Fibroblast of lung (primary cell): ENCODE results near the gene BICRA. TPM values are rescaled to one million over a fixed set of nuclear protein-coding genes. Genes with fewer than 3 reads are reported as not detected.

Source experiments
- DNase-seq, 2 donors: peaks; one replicate each; pipeline versions ENCODE4 v3.0.0 to v3.0.0-alpha.2; 2010; ENCODE audit warnings: low read depth in 2 of 2
- H2AFZ ChIP-seq: 2 replicates; pipeline ENCODE4 v1.5.1; 2012; ENCODE audit warnings: low read length, control low read depth, inconsistent platforms
- H3K27ac ChIP-seq: 2 replicates; pipeline ENCODE4 v1.5.1; 2011; ENCODE audit warnings: low read length, control low read depth; ENCODE audit not compliant: insufficient read depth
- H3K27me3 ChIP-seq: 2 replicates; pipeline ENCODE4 v1.5.1; 2011; ENCODE audit warnings: mild to moderate bottlenecking, low read length; ENCODE audit not compliant: control insufficient read depth, insufficient read depth
- H3K36me3 ChIP-seq: 2 replicates; pipeline ENCODE4 v1.5.1; 2011; ENCODE audit warnings: low read length; ENCODE audit not compliant: control insufficient read depth, insufficient read depth
- H3K4me1 ChIP-seq: 2 replicates; pipeline ENCODE4 v1.5.1; 2011; ENCODE audit warnings: low read length; ENCODE audit not compliant: control insufficient read depth, insufficient read depth; ENCODE audit errors: extremely low read depth
- H3K4me2 ChIP-seq: 2 replicates; pipeline ENCODE4 v1.5.1; 2011; ENCODE audit warnings: low read length, control low read depth; ENCODE audit not compliant: insufficient read depth; ENCODE audit errors: extremely low read depth
- H3K4me3 ChIP-seq, 4 experiments: fragments of 200-600 bp in 1 of 4; sonication (generic) in 1 of 4; replicated peaks in 1 of 4; 2 replicates each; pipeline ENCODE4 v1.5.1; 2011 to 2016; ENCODE audit warnings: low read length in 4 of 4, low read depth in 3 of 4, mild to moderate bottlenecking in 3 of 4, control low read depth in 2 of 4, inconsistent platforms in 1 of 4, mixed read lengths in 1 of 4; ENCODE audit not compliant: insufficient read depth in 1 of 4; ENCODE audit errors: control extremely low read depth in 1 of 4
- H3K79me2 ChIP-seq: 2 replicates; pipeline ENCODE4 v1.5.1; 2012; ENCODE audit warnings: mild to moderate bottlenecking, low read length, inconsistent platforms; ENCODE audit not compliant: control insufficient read depth, insufficient read depth
- H3K9ac ChIP-seq: 2 replicates; pipeline ENCODE4 v1.5.1; 2011; ENCODE audit warnings: mild to moderate bottlenecking, low read length, control low read depth; ENCODE audit not compliant: insufficient read depth
- H3K9me3 ChIP-seq: 2 replicates; pipeline ENCODE4 v1.5.1; 2012; ENCODE audit warnings: low read depth, low read length; ENCODE audit not compliant: control insufficient read depth, insufficient read depth
- H4K20me1 ChIP-seq: 2 replicates; pipeline ENCODE4 v1.5.1; 2011; ENCODE audit warnings: low read length; ENCODE audit not compliant: control insufficient read depth, insufficient read depth; ENCODE audit errors: extremely low read depth
- CTCF ChIP-seq, 2 donors: IDR thresholded peaks in 1 of 2; conservative IDR thresholded peaks in 1 of 2; 1 replicate in 1 of 2; 2 replicates in 1 of 2; pipeline ENCODE4 v1.5.1; 2011 to 2012; ENCODE audit warnings: low read length in 2 of 2, control low read depth in 1 of 2, inconsistent platforms in 1 of 2, low read depth in 1 of 2, mild to moderate bottlenecking in 1 of 2
- EZH2 ChIP-seq: IDR thresholded peaks from 2 replicates; pipeline ENCODE4 v1.5.1; 2012; ENCODE audit warnings: low read length, control low read depth, mild to moderate bottlenecking; ENCODE audit errors: missing control alignments
- polyA plus RNA-seq, 2 donors: library from polyadenylated mRNA; depleted of rRNA in 1 of 2; stranded (reverse) in 1 of 2; unstranded in 1 of 2; fragments of >200 nt; gene quantifications; 2 replicates each; pipeline ENCODE4 v1.2.1, GENCODE V29; 2011 to 2012; ENCODE audit warnings: missing spikeins in 1 of 2
- total RNA-seq: library from RNA; depleted of rRNA; stranded (reverse); fragments of >200 nt; gene quantifications from 2 replicates; pipeline ENCODE4 v1.2.1, GENCODE V29; 2014

Gene BICRA
- total and polyA plus RNA-seq, 2 donors (not counting 1 experiment from before 2014, with no cell fraction given) = 0.44 to 3.8 TPM

GRCh38 chr19:47573071-47574026 lies 35.6 kb upstream of the BICRA start, which contains the start of gene ZNF541:
Gene ZNF541, minus strand, starts transcription at chr19:47573148. Its CDS starts 17,292 bp downstream, at chr19:47555856.
- Histone ChIP-seq H3K4me1 (no peaks in the 10 kb centered on the region), H2AFZ (peak within 1 kb of the TSS; percentile 24), H3K79me2 (no peaks in the 10 kb centered on the region), H3K9me3 (no peaks in the 10 kb centered on the region), H3K4me2 (no peak within 1 kb of the TSS), H3K4me3 (peak within 1 kb of the TSS in 1 of 4 experiments; percentile 44), H3K9ac (no peak within 1 kb of the TSS), H3K27me3 (no peaks in the 10 kb centered on the region), H4K20me1 (no peaks in the 10 kb centered on the region), H3K27ac (no peak within 1 kb of the TSS), H3K36me3 (no peaks in the 10 kb centered on the region)
- peak; percentile 42 for DNase-seq
- TF ChIP-seq CTCF (conservative IDR thresholded peaks at IDR 0.05 in 1 of 2, IDR thresholded peaks at IDR 0.05 in 1 of 2; ENCODE audit: low read depth in 1 of 2, low read length in 2 of 2) (no peak), EZH2 (no peak)

- no peaks in the 10 kb centered on the region for H4K20me1 ChIP-seq
- H3K36me3 ChIP-seq = no peaks in the 10 kb centered on the region
- H3K4me1 ChIP-seq = peaks cover 6% of the 10 kb centered on the region
- TF ChIP-seq EZH2 (no peak), CTCF (conservative IDR thresholded peaks at IDR 0.05 in 1 of 2, IDR thresholded peaks at IDR 0.05 in 1 of 2; ENCODE audit: low read depth in 1 of 2, low read length in 2 of 2) (no peak)
- no peak overlapping the region for H3K27ac ChIP-seq
- H3K4me3 ChIP-seq = no peak overlapping the region
- no peak overlapping the region for H3K9ac ChIP-seq
- DNase-seq = no peak
- no peak overlapping the region for H3K4me2 ChIP-seq
- no peaks in the 10 kb centered on the region for H3K79me2 ChIP-seq
- H2AFZ ChIP-seq = no peak overlapping the region
- no peaks in the 10 kb centered on the region for H3K9me3 ChIP-seq
- H3K27me3 ChIP-seq = no peaks in the 10 kb centered on the region
Observed at GRCh38 chr19:47580397-47580796, 28.5 kb upstream of the BICRA start.

GRCh38 chr19:47581605-47582319 lies 27.2 kb upstream of the BICRA start:
- Histone ChIP-seq H3K9ac (no peak overlapping the region), H3K36me3 (no peaks in the 10 kb centered on the region), H3K4me2 (peak overlapping the region; percentile 68), H3K27ac (peak overlapping the region; percentile 26), H4K20me1 (no peaks in the 10 kb centered on the region), H3K27me3 (no peaks in the 10 kb centered on the region), H2AFZ (peak overlapping the region; percentile 52), H3K4me1 (peaks cover 6% of the 10 kb centered on the region), H3K4me3 (peak overlapping the region in 2 of 4 experiments; percentile 19 to 44), H3K9me3 (no peaks in the 10 kb centered on the region), H3K79me2 (no peaks in the 10 kb centered on the region)
- TF ChIP-seq EZH2 (no peak), CTCF (conservative IDR thresholded peaks at IDR 0.05 in 1 of 2, IDR thresholded peaks at IDR 0.05 in 1 of 2; ENCODE audit: low read depth in 1 of 2, low read length in 2 of 2) (no peak)
- DNase-seq = no peak
